Ishikawa (cell line): Measurements from ENCODE around the gene NUDT4.

Experiments used
- RAD21 ChIP-seq: IDR thresholded peaks from 2 replicates; pipeline ENCODE4 v1.6.1; 2012; ENCODE audit warnings: low read depth
- TCF12 ChIP-seq: IDR thresholded peaks from 2 replicates; pipeline ENCODE4 v1.6.1; 2012; ENCODE audit warnings: low read depth

- TF ChIP-seq TCF12 (no peak), RAD21 (no peak)
These were observed 36.2 kb upstream of the NUDT4 start for GRCh38 chr12:93341409-93342049.
